IgD-negative memory B cell (primary cell): ENCODE measurements around the gene OR2AT4. TPM values are rescaled to one million over a fixed set of nuclear protein-coding genes. Genes with fewer than 3 reads are reported as not detected.
"Not testable (repeated sequence)": the region's sequence is repeated elsewhere in the genome, so short reads cannot be mapped to it uniquely, and the experiment has no call there.

Experiments
- H3K27ac Mint-ChIP-seq, 3 donors: one replicate each; pipeline ENCODE4 v1.8.0; 2020 to 2022; ENCODE audit warnings: mild to moderate bottlenecking in 3 of 3, mixed read lengths in 3 of 3, moderate library complexity in 1 of 3
- H3K27me3 Mint-ChIP-seq: one replicate; pipeline ENCODE4 v1.8.0; 2021; ENCODE audit warnings: mixed read lengths
- H3K36me3 Mint-ChIP-seq: one replicate; pipeline ENCODE4 v1.8.0; 2020; ENCODE audit warnings: mild to moderate bottlenecking, mixed read lengths
- H3K4me1 Mint-ChIP-seq, 3 donors: one replicate each; pipeline ENCODE4 v1.8.0; 2020 to 2022; ENCODE audit warnings: mixed read lengths in 3 of 3, mild to moderate bottlenecking in 1 of 3
- H3K4me3 Mint-ChIP-seq, 4 donors: one replicate each; pipeline ENCODE4 v1.8.0; 2020 to 2022; ENCODE audit warnings: mild to moderate bottlenecking in 4 of 4, mixed read lengths in 4 of 4, moderate library complexity in 3 of 4
- H3K9me3 Mint-ChIP-seq, 3 donors: one replicate each; pipeline ENCODE4 v1.8.0; 2020 to 2021; ENCODE audit warnings: mixed read lengths in 3 of 3, mild to moderate bottlenecking in 1 of 3
- polyA plus RNA-seq: library from polyadenylated mRNA; unstranded; fragments of 300-500 nt; fragmentation: Illumina TruSeq; gene quantifications from one replicate; pipeline ENCODE4 v1.2.3, GENCODE V29; 2021

OR2AT4 gene
- polyA plus RNA-seq, 1 donor from 2014 or later: not detected

GRCh38 chr11:75114465-75114864, 17.8 kb upstream of the OR2AT4 start:
- Mint-ChIP-seq H3K9me3 (peaks cover 10 to 26% (median 13%) of the 10 kb centered on the region in 3 donors), H3K4me3 (no peak overlapping the region), H3K4me1 (no peaks in the 10 kb centered on the region), H3K36me3 (no peaks in the 10 kb centered on the region), H3K27me3 (peaks cover 5% of the 10 kb centered on the region), H3K27ac (no peak overlapping the region)

GRCh38 chr11:75113030-75113429, 16.4 kb upstream of the OR2AT4 start:
- Mint-ChIP-seq H3K9me3 (peaks cover 10 to 22% (median 13%) of the 10 kb centered on the region in 3 donors), H3K4me1 (no peaks in the 10 kb centered on the region), H3K27me3 (peaks cover 10% of the 10 kb centered on the region), H3K27ac (no peak overlapping the region), H3K4me3 (no peak overlapping the region), H3K36me3 (no peaks in the 10 kb centered on the region)

- H3K27me3 Mint-ChIP-seq: peaks cover 12% of the 10 kb centered on the region
- peaks cover 10 to 22% (median 13%) of the 10 kb centered on the region in 3 donors for H3K9me3 Mint-ChIP-seq
- H3K4me3 Mint-ChIP-seq: no peak overlapping the region
- H3K27ac Mint-ChIP-seq: no peak overlapping the region
- H3K36me3 Mint-ChIP-seq: no peaks in the 10 kb centered on the region
- H3K4me1 Mint-ChIP-seq: no peaks in the 10 kb centered on the region
Measured at GRCh38 chr11:75112200-75112599, 15.5 kb upstream of the OR2AT4 start.

GRCh38 chr11:75107187-75107586, 10.5 kb upstream of the OR2AT4 start:
- H3K27ac Mint-ChIP-seq: no peak overlapping the region
- H3K4me3 Mint-ChIP-seq: no peak overlapping the region
- H3K9me3 Mint-ChIP-seq: peaks cover 4 to 5% (median 4%) of the 10 kb centered on the region in 3 donors
- peaks cover 13% of the 10 kb centered on the region for H3K27me3 Mint-ChIP-seq
- no peaks in the 10 kb centered on the region for H3K4me1 Mint-ChIP-seq
- H3K36me3 Mint-ChIP-seq: no peaks in the 10 kb centered on the region

- H3K27ac Mint-ChIP-seq, H3K9me3 Mint-ChIP-seq, H3K4me1 Mint-ChIP-seq, H3K4me3 Mint-ChIP-seq, H3K36me3 Mint-ChIP-seq: not testable (repeated sequence)
- H3K27me3 Mint-ChIP-seq: peaks cover 17% of the 10 kb centered on the region
Measured at GRCh38 chr11:75105967-75106681, 9.4 kb upstream of the OR2AT4 start.

GRCh38 chr11:75105462-75105925, 8.8 kb upstream of the OR2AT4 start:
- Mint-ChIP-seq H3K9me3 (peaks cover 0 to 4% (median 0%) of the 10 kb centered on the region in 3 donors), H3K4me1 (peaks cover 0 to 1% (median 0%) of the 10 kb centered on the region in 3 donors), H3K27me3 (peaks cover 16% of the 10 kb centered on the region), H3K36me3 (no peaks in the 10 kb centered on the region), H3K4me3 (no peak overlapping the region), H3K27ac (no peak overlapping the region)

GRCh38 chr11:75103380-75104026, 6.8 kb upstream of the OR2AT4 start:
- Mint-ChIP-seq H3K36me3 (no peaks in the 10 kb centered on the region), H3K4me1 (peaks cover 0 to 1% (median 0%) of the 10 kb centered on the region in 3 donors), H3K27ac (no peak overlapping the region), H3K9me3 (peaks cover 0 to 2% (median 0%) of the 10 kb centered on the region in 3 donors), H3K27me3 (peaks cover 12% of the 10 kb centered on the region), H3K4me3 (no peak overlapping the region)

- Mint-ChIP-seq H3K4me1 (peaks cover 0 to 1% (median 0%) of the 10 kb centered on the region in 3 donors), H3K27me3 (peaks cover 11% of the 10 kb centered on the region), H3K27ac (no peak overlapping the region), H3K36me3 (no peaks in the 10 kb centered on the region), H3K4me3 (no peak overlapping the region), H3K9me3 (peaks cover 0 to 2% (median 0%) of the 10 kb centered on the region in 3 donors)
Measured at GRCh38 chr11:75101424-75102128, 4.9 kb upstream of the OR2AT4 start.

- Mint-ChIP-seq H3K4me3 (no peak overlapping the region), H3K27ac (no peak overlapping the region), H3K4me1 (peaks cover 0 to 1% (median 0%) of the 10 kb centered on the region in 3 donors), H3K36me3 (no peaks in the 10 kb centered on the region), H3K9me3 (no peaks in the 10 kb centered on the region), H3K27me3 (peaks cover 12% of the 10 kb centered on the region)
Measured at GRCh38 chr11:75100314-75100713, 3.6 kb upstream of the OR2AT4 start.

- H3K9me3 Mint-ChIP-seq: no peaks in the 10 kb centered on the region
- peaks cover 0 to 1% (median 0%) of the 10 kb centered on the region in 3 donors for H3K4me1 Mint-ChIP-seq
- no peak overlapping the region for H3K27ac Mint-ChIP-seq
Measured at GRCh38 chr11:75099635-75100034, 3.0 kb upstream of the OR2AT4 start.

GRCh38 chr11:75098835-75099439, 2.3 kb upstream of the OR2AT4 start:
- H3K4me3 Mint-ChIP-seq, H3K27ac Mint-ChIP-seq, H3K9me3 Mint-ChIP-seq, H3K36me3 Mint-ChIP-seq, H3K4me1 Mint-ChIP-seq: not testable (repeated sequence)
- H3K27me3 Mint-ChIP-seq: peaks cover 17% of the 10 kb centered on the region

More at GRCh38 chr11:75099635-75100034, 3.0 kb upstream of the OR2AT4 start:
- Mint-ChIP-seq H3K36me3 (no peaks in the 10 kb centered on the region), H3K27me3 (peaks cover 15% of the 10 kb centered on the region), H3K4me3 (no peak overlapping the region)

- H3K27ac Mint-ChIP-seq, H3K36me3 Mint-ChIP-seq, H3K4me3 Mint-ChIP-seq, H3K9me3 Mint-ChIP-seq, H3K4me1 Mint-ChIP-seq: not testable (repeated sequence)
- H3K27me3 Mint-ChIP-seq: peaks cover 15% of the 10 kb centered on the region
Measured at GRCh38 chr11:75098181-75098580, 1.5 kb upstream of the OR2AT4 start.

- peaks cover 15% of the 10 kb centered on the region for H3K27me3 Mint-ChIP-seq
- H3K9me3 Mint-ChIP-seq: peaks cover 0 to 4% (median 1%) of the 10 kb centered on the region in 3 donors
- H3K36me3 Mint-ChIP-seq: no peaks in the 10 kb centered on the region
- H3K27ac Mint-ChIP-seq: no peak overlapping the region
- H3K4me1 Mint-ChIP-seq: peaks cover 0 to 1% (median 0%) of the 10 kb centered on the region in 3 donors
- H3K4me3 Mint-ChIP-seq: no peak overlapping the region
Measured at GRCh38 chr11:75097173-75097557, 489 bp upstream of the OR2AT4 start.

- H3K9me3 Mint-ChIP-seq: peaks cover 8 to 20% (median 12%) of the 10 kb centered on the region in 3 donors
- not testable (repeated sequence) for H3K4me3 Mint-ChIP-seq, H3K27me3 Mint-ChIP-seq, H3K36me3 Mint-ChIP-seq, H3K4me1 Mint-ChIP-seq, H3K27ac Mint-ChIP-seq
Measured at GRCh38 chr11:75094382-75094781, 2.3 kb downstream of the OR2AT4 start.

- Mint-ChIP-seq H3K9me3 (peaks cover 8 to 20% (median 12%) of the 10 kb centered on the region in 3 donors), H3K27ac (no peak overlapping the region), H3K4me3 (no peak overlapping the region), H3K4me1 (no peaks in the 10 kb centered on the region), H3K27me3 (peaks cover 6% of the 10 kb centered on the region), H3K36me3 (no peaks in the 10 kb centered on the region)
Measured at GRCh38 chr11:75090671-75091177, 6.0 kb downstream of the OR2AT4 start.
